ENCODE measurements around the gene NPLOC4.

Gene NPLOC4

DNA sequence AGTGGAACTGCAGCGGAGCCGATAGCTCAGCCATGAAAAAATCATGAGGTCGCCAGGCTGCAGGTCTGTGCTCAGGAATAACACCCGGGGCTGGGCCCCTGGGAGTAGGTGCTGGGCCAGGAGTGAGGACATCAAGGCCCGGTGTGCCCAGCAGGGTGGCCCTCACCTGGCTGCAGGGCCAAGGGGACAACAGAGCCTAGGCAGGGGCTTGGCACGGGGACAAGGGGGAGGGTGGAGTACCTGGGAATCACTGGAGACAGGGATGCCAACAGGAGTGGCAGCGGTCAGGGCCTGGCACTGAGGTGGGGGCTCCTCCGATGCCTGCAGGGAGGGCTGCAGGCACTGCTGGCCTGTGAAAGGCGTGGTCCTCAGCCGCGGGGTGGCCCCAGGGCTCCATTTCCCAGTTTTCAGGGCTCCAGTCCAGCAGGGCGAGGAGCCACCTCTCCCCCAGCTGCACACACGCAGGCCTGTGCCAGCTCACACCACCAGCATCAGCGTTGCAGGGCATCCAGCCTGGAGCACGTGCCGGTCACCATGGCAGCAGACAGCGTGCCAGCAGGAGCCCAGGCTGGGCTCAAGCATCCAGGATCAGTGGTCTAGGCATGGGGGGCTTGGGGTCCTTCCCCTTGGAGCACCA is 113.4 kb downstream of the NPLOC4 start:
- no peak for DNase-seq (ENCODE audit: low read depth in 1 of 2, low spot score in 1 of 2)
- Histone ChIP-seq H3K27me3 (ENCODE audit: insufficient read depth, poor library complexity, severe bottlenecking) (peaks cover 7% of the 10 kb centered on the region), H3K4me3 (replicated peaks; ENCODE audit: insufficient read depth, low read length) (no peak overlapping the region), H3K27ac (replicated peaks) (no peak overlapping the region)
- TF ChIP-seq, protein P1, sequence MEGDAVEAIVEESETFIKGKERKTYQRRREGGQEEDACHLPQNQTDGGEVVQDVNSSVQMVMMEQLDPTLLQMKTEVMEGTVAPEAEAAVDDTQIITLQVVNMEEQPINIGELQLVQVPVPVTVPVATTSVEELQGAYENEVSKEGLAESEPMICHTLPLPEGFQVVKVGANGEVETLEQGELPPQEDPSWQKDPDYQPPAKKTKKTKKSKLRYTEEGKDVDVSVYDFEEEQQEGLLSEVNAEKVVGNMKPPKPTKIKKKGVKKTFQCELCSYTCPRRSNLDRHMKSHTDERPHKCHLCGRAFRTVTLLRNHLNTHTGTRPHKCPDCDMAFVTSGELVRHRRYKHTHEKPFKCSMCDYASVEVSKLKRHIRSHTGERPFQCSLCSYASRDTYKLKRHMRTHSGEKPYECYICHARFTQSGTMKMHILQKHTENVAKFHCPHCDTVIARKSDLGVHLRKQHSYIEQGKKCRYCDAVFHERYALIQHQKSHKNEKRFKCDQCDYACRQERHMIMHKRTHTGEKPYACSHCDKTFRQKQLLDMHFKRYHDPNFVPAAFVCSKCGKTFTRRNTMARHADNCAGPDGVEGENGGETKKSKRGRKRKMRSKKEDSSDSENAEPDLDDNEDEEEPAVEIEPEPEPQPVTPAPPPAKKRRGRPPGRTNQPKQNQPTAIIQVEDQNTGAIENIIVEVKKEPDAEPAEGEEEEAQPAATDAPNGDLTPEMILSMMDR (IDR thresholded peaks at IDR 0.05; ENCODE audit: insufficient read depth, low read length) = peak; percentile 26
- TF ChIP-seq SPI1 (IDR thresholded peaks at IDR 0.05; ENCODE audit: borderline replicate concordance, low read depth) = peak; percentile 57; the same call in 1 of the 2 replicates
- TF ChIP-seq POLR2AphosphoS5 (IDR thresholded peaks at IDR 0.05; ENCODE audit: low read depth) = no peak
- TF ChIP-seq, protein P2, sequence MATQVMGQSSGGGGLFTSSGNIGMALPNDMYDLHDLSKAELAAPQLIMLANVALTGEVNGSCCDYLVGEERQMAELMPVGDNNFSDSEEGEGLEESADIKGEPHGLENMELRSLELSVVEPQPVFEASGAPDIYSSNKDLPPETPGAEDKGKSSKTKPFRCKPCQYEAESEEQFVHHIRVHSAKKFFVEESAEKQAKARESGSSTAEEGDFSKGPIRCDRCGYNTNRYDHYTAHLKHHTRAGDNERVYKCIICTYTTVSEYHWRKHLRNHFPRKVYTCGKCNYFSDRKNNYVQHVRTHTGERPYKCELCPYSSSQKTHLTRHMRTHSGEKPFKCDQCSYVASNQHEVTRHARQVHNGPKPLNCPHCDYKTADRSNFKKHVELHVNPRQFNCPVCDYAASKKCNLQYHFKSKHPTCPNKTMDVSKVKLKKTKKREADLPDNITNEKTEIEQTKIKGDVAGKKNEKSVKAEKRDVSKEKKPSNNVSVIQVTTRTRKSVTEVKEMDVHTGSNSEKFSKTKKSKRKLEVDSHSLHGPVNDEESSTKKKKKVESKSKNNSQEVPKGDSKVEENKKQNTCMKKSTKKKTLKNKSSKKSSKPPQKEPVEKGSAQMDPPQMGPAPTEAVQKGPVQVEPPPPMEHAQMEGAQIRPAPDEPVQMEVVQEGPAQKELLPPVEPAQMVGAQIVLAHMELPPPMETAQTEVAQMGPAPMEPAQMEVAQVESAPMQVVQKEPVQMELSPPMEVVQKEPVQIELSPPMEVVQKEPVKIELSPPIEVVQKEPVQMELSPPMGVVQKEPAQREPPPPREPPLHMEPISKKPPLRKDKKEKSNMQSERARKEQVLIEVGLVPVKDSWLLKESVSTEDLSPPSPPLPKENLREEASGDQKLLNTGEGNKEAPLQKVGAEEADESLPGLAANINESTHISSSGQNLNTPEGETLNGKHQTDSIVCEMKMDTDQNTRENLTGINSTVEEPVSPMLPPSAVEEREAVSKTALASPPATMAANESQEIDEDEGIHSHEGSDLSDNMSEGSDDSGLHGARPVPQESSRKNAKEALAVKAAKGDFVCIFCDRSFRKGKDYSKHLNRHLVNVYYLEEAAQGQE (IDR thresholded peaks at IDR 0.05; ENCODE audit: insufficient replicate concordance, low read depth) = no peak
- no peak for TF ChIP-seq GABPA (IDR thresholded peaks at IDR 0.05; ENCODE audit: low read depth)

DNA sequence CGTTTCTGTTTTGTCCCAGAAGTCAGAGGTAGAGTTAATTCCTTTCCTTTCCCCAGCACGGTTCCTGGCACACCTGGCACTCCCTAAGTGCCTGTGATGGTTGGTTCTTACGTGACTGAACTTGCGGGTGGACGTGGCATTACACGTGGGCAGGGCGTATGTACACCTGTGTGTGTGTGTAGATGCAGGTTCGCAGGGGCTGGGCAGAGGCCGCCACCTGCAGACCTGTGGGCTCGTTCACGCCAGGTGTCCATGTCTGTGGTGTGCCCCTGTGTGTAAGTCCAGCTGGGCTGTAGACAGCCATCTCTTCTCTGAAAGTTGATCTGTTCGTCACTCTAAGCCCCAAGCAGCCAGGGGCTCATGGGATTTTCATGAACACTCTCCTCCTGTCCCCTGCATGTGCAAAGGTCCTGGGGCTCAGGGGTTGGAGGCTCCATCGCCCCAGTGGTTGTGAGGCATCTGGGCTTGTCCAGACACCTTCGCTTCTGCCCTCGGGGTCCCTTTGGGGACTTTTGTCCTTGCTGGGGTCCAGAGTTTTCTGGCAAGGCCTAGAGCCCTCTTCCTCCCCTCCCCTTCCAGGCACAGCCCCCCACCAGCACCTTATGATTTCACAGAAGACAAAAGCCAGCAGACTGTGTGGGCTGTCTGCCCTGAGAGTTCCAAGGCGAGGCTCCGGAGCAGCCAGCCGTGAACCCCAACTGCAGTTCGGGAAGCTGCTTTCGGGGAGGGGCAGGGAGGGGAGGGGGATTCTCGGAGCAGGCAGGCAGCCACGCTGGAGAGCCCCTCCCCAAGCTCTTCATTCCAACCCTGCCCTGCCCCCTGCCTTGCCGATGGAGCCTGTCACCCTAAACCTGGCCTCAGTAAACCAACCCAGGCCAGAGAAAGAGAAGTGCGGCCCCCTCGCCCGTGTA is 114.2 kb downstream of the NPLOC4 start:
- H3K27me3 ChIP-seq (ENCODE audit: insufficient read depth, poor library complexity, severe bottlenecking) = peaks cover 7% of the 10 kb centered on the region
- H3K27ac ChIP-seq (replicated peaks) = no peak overlapping the region
- DNase-seq (ENCODE audit: low read depth in 1 of 2, low spot score in 1 of 2) = peak in 1 of 2 experiments; percentile 58
- no peak for TF ChIP-seq POLR2AphosphoS5 (IDR thresholded peaks at IDR 0.05; ENCODE audit: low read depth)
- TF ChIP-seq SPI1 (IDR thresholded peaks at IDR 0.05; ENCODE audit: borderline replicate concordance, low read depth) = no peak
- TF ChIP-seq GABPA (IDR thresholded peaks at IDR 0.05; ENCODE audit: low read depth) = no peak
- TF ChIP-seq, protein P1 (IDR thresholded peaks at IDR 0.05; ENCODE audit: insufficient read depth, low read length) = no peak
- TF ChIP-seq, protein P2 (IDR thresholded peaks at IDR 0.05; ENCODE audit: insufficient replicate concordance, low read depth) = no peak
- no peak overlapping the region for H3K4me3 ChIP-seq (replicated peaks; ENCODE audit: insufficient read depth, low read length)

DNA sequence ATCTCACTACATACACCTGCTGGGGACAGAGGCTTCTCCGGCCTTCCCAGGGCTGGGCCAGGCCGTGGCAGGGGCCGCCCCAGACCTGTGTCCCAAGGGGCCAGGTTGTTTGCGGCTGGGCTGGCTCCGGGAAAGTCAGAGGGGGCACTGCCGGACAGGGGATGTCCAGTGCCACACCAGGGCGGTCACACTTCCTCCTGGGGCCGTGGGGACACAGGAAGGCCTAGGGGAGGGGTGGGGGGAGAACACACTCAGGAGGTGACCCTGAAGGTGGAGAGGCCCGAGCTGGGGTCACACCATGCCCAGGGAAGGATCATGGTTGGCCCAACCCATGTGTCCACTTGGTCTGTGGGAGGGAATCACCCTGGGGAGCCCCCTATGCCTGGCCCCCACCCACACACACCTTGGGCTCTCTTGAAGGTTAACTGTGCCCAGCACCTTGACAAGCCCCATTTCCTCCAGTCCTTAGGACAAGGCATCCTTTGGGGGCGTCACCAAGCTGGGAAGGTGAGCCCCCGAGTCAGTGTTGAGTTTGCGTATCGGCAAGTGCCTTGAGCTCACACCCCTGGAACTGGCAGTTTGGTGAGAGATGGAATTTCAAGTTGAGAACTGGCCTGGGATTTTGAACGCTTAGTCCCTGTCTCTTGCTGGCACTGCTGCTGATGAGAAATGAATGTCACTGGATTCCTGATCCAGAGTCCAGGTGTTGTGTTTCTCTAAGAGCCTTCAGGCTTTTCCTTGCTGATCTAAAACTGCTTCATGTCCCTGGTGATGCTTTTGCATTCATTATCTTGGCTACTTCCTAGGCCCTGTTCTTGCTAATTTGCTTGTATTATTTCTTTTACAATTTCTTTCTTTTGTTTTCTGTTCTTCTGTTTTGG is 116.7 kb downstream of the NPLOC4 start:
- TF ChIP-seq, protein P2 (IDR thresholded peaks at IDR 0.05; ENCODE audit: insufficient replicate concordance, low read depth) = no peak
- TF ChIP-seq POLR2AphosphoS5 (IDR thresholded peaks at IDR 0.05; ENCODE audit: low read depth) (no peak), SPI1 (IDR thresholded peaks at IDR 0.05; ENCODE audit: borderline replicate concordance, low read depth) (no peak), GABPA (IDR thresholded peaks at IDR 0.05; ENCODE audit: low read depth) (no peak)
- TF ChIP-seq, protein P1 (IDR thresholded peaks at IDR 0.05; ENCODE audit: insufficient read depth, low read length) = no peak
- H3K27ac ChIP-seq (replicated peaks) = no peak overlapping the region
- H3K4me3 ChIP-seq (replicated peaks; ENCODE audit: insufficient read depth, low read length) = no peak overlapping the region
- DNase-seq (ENCODE audit: low read depth in 1 of 2, low spot score in 1 of 2) = no peak
- peaks cover 7% of the 10 kb centered on the region for H3K27me3 ChIP-seq (ENCODE audit: insufficient read depth, poor library complexity, severe bottlenecking)

All from HL-60 (cell line).